ENCODE data around the gene CERS5.

DNA sequence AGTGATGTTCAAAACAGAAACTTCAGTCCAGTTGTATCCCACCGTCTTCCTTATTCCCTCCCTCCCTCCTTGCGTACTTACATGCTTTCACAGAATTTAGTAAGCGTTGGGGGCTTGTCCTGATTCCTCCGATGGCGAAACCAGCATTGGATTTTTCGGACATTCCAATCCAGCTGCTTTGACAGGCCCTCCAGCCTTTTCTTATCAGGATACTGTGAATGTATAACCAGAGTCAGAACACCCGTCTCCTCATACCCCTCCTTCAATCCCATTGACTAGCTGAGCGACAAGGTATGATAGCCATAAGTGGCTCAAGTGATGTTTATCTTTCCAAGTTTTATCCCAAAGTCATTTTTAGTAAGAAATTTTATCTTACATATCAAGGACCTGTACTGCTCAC, 24.2 kb downstream of the CERS5 start:
- TF ChIP-seq, protein P1, sequence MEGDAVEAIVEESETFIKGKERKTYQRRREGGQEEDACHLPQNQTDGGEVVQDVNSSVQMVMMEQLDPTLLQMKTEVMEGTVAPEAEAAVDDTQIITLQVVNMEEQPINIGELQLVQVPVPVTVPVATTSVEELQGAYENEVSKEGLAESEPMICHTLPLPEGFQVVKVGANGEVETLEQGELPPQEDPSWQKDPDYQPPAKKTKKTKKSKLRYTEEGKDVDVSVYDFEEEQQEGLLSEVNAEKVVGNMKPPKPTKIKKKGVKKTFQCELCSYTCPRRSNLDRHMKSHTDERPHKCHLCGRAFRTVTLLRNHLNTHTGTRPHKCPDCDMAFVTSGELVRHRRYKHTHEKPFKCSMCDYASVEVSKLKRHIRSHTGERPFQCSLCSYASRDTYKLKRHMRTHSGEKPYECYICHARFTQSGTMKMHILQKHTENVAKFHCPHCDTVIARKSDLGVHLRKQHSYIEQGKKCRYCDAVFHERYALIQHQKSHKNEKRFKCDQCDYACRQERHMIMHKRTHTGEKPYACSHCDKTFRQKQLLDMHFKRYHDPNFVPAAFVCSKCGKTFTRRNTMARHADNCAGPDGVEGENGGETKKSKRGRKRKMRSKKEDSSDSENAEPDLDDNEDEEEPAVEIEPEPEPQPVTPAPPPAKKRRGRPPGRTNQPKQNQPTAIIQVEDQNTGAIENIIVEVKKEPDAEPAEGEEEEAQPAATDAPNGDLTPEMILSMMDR (IDR thresholded peaks at IDR 0.05 in 2 of 3, conservative IDR thresholded peaks at IDR 0.05 in 1 of 3; ENCODE audit: control insufficient read depth in 2 of 3, extremely low read depth in 1 of 3, insufficient read depth in 1 of 3, low read depth in 3 of 3, low read length in 3 of 3) = no peak
- TF ChIP-seq PAX8 (IDR thresholded peaks at IDR 0.05) (no peak), CHD2 (IDR thresholded peaks at IDR 0.05; ENCODE audit: borderline replicate concordance, low read depth, low read length) (no peak), EZH2 (IDR thresholded peaks at IDR 0.05; ENCODE audit: borderline replicate concordance, control insufficient read depth, low read depth, low read length) (no peak), POLR2A (IDR thresholded peaks at IDR 0.05; ENCODE audit: low read depth, low read length) (no peak), EP300 (IDR thresholded peaks at IDR 0.05; ENCODE audit: borderline replicate concordance in 1 of 2, control insufficient read depth in 1 of 2, low read depth in 2 of 2, low read length in 2 of 2) (no peak), JUND (IDR thresholded peaks at IDR 0.05; ENCODE audit: low read depth, low read length) (no peak), SMC3 (IDR thresholded peaks at IDR 0.05; ENCODE audit: borderline replicate concordance, low read length) (no peak), POLR2AphosphoS2 (IDR thresholded peaks at IDR 0.05; ENCODE audit: low read depth, low read length) (no peak), SREBF2 (IDR thresholded peaks at IDR 0.05; ENCODE audit: low read length) (no peak)
